Skin epidermis (tissue), 12 donors: Measurements from ENCODE around the gene FBXO44.

Experiments
- H3K27ac ChIP-seq, 21 experiments: fragments of 200-600 bp; sonication (generic) in 11 of 21; one replicate each; pipeline ENCODE4 v1.5.0; 2020; ENCODE audit warnings: mild to moderate bottlenecking in 3 of 21, inconsistent platforms in 2 of 21, moderate library complexity in 2 of 21
- H3K4me3 ChIP-seq, 7 experiments: fragments of 200-600 bp; sonication (generic) in 2 of 7; one replicate each; pipeline ENCODE4 v1.5.0; 2020; ENCODE audit warnings: inconsistent platforms in 2 of 7, mild to moderate bottlenecking in 2 of 7, moderate library complexity in 1 of 7

FBXO44 gene

GRCh38 chr1:11653101-11653860 is 1.4 kb upstream of the FBXO44 start:
- H3K4me3 ChIP-seq, result peak overlapping the region in 1 of 7 experiments; percentile 60

GRCh38 chr1:11653861-11654136 is 878 bp upstream of the FBXO44 start:
- peak overlapping the region in 11 of 21 experiments; percentile 11 to 87 (median 71) for H3K27ac ChIP-seq
- peak overlapping the region; percentile 56 to 83 (median 67) for H3K4me3 ChIP-seq

More at GRCh38 chr1:11653101-11653860, 1.4 kb upstream of the FBXO44 start:
- H3K27ac ChIP-seq, result peak overlapping the region in 8 of 21 experiments; percentile 11 to 87 (median 76)

- peak overlapping the region; percentile 56 to 83 (median 67) for H3K4me3 ChIP-seq
- peak overlapping the region in 18 of 21 experiments; percentile 4 to 87 (median 68) for H3K27ac ChIP-seq
Measured at GRCh38 chr1:11654939-11655808, 497 bp downstream of the FBXO44 start.

- Histone ChIP-seq H3K4me3 (no peak overlapping the region), H3K27ac (no peak overlapping the region)
Measured at GRCh38 chr1:11657654-11658053, 3.0 kb downstream of the FBXO44 start.

- Histone ChIP-seq H3K4me3 (no peak overlapping the region), H3K27ac (no peak overlapping the region)
Measured at GRCh38 chr1:11658542-11658941, 3.9 kb downstream of the FBXO44 start.

GRCh38 chr1:11659748-11660147 is 5.1 kb downstream of the FBXO44 start:
- Histone ChIP-seq H3K4me3 (no peak overlapping the region), H3K27ac (no peak overlapping the region)

- H3K27ac ChIP-seq, result no peak overlapping the region
- H3K4me3 ChIP-seq, result no peak overlapping the region
Measured at GRCh38 chr1:11661103-11661502, 6.4 kb downstream of the FBXO44 start.

GRCh38 chr1:11664336-11665065 is 9.8 kb downstream of the FBXO44 start:
- Histone ChIP-seq H3K27ac (peak overlapping the region; percentile 65 to 97 (median 87)), H3K4me3 (peak overlapping the region; percentile 42 to 76 (median 58))

GRCh38 chr1:11668516-11668915 is 13.8 kb downstream of the FBXO44 start:
- H3K27ac ChIP-seq, result no peak overlapping the region
- no peak overlapping the region for H3K4me3 ChIP-seq

GRCh38 chr1:11670747-11671146 is 16.1 kb downstream of the FBXO44 start:
- H3K27ac ChIP-seq, result peak overlapping the region in 1 of 21 experiments; percentile 77

GRCh38 chr1:11671205-11671543 is 16.5 kb downstream of the FBXO44 start:
- no peak overlapping the region for H3K4me3 ChIP-seq
- peak overlapping the region in 1 of 21 experiments; percentile 77 for H3K27ac ChIP-seq

More at GRCh38 chr1:11670747-11671146, 16.1 kb downstream of the FBXO44 start:
- H3K4me3 ChIP-seq, result no peak overlapping the region

- H3K4me3 ChIP-seq, result no peak overlapping the region
- peak overlapping the region in 1 of 21 experiments; percentile 21 for H3K27ac ChIP-seq
Measured at GRCh38 chr1:11671544-11672286, 17.0 kb downstream of the FBXO44 start.

- Histone ChIP-seq H3K4me3 (no peak overlapping the region), H3K27ac (no peak overlapping the region)
Measured at GRCh38 chr1:11673089-11673769, 18.6 kb downstream of the FBXO44 start.

- no peak overlapping the region for H3K27ac ChIP-seq
- no peak overlapping the region for H3K4me3 ChIP-seq
Measured at GRCh38 chr1:11674488-11674887, 19.8 kb downstream of the FBXO44 start.

- Histone ChIP-seq H3K27ac (no peak overlapping the region), H3K4me3 (no peak overlapping the region)
Measured at GRCh38 chr1:11675325-11675724, 20.6 kb downstream of the FBXO44 start.

GRCh38 chr1:11676386-11677103 is 21.9 kb downstream of the FBXO44 start:
- Histone ChIP-seq H3K4me3 (no peak overlapping the region), H3K27ac (no peak overlapping the region)

GRCh38 chr1:11678442-11678841 is 23.8 kb downstream of the FBXO44 start:
- Histone ChIP-seq H3K27ac (no peak overlapping the region), H3K4me3 (no peak overlapping the region)
